Measurements from ENCODE around the gene SLC2A13.

SLC2A13 gene

GRCh38 chr12:39835517-39836489 is 270.1 kb downstream of the SLC2A13 start:
- TF ChIP-seq, protein P1, sequence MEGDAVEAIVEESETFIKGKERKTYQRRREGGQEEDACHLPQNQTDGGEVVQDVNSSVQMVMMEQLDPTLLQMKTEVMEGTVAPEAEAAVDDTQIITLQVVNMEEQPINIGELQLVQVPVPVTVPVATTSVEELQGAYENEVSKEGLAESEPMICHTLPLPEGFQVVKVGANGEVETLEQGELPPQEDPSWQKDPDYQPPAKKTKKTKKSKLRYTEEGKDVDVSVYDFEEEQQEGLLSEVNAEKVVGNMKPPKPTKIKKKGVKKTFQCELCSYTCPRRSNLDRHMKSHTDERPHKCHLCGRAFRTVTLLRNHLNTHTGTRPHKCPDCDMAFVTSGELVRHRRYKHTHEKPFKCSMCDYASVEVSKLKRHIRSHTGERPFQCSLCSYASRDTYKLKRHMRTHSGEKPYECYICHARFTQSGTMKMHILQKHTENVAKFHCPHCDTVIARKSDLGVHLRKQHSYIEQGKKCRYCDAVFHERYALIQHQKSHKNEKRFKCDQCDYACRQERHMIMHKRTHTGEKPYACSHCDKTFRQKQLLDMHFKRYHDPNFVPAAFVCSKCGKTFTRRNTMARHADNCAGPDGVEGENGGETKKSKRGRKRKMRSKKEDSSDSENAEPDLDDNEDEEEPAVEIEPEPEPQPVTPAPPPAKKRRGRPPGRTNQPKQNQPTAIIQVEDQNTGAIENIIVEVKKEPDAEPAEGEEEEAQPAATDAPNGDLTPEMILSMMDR (IDR thresholded peaks at IDR 0.05; ENCODE audit: extremely low read depth, insufficient read depth, missing control alignments): no peak
- in situ Hi-C loops (cut with MboI; ENCODE audit: low pct_unique_long_range_greater_than_20kb, low sequenced_read_pairs, unreplicated experiment): no loop called here
- DNase-seq (ENCODE audit: low spot score): no peak

DNA sequence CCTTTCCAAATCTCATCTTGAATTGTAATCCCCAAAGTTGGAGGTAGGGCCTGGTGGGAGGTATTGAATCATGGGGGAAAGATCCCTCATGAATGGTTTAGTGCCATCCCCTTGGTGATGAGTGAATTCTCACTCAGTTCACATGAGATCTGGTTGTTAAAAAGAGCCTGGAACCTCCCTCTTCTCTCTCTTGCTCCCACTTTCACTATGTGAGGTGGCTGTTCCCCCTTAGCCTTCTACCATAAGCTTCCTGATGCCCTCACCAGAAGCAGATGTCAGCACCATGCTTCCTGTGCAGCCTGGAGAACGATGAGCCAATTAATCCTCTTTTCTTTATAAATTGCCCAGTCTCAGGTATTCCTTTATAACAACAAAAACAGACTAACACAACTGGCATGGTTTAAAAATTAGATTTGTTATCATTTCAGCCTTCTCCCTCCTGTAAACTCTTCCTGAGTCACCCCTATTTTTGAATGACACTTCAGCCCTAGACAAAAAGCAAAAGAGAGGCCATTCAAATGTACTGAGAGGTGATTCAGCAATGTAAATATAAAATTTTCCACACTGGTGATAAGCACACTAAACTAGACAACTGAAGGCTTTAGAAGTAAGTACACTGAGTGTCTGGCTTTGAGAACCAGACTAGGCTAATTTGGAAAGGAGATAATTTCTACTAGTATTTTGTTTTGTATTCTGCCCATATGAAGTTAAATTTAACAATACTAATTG is 274.1 kb downstream of the SLC2A13 start:
- DNase-seq (ENCODE audit: low spot score): no peak
- TF ChIP-seq, protein P1 (IDR thresholded peaks at IDR 0.05; ENCODE audit: extremely low read depth, insufficient read depth, missing control alignments): no peak
- in situ Hi-C loops (cut with MboI; ENCODE audit: low pct_unique_long_range_greater_than_20kb, low sequenced_read_pairs, unreplicated experiment): no loop called here

GRCh38 chr12:39830852-39831520 is 274.9 kb downstream of the SLC2A13 start:
- in situ Hi-C loops (cut with MboI; ENCODE audit: low pct_unique_long_range_greater_than_20kb, low sequenced_read_pairs, unreplicated experiment): no loop called here
- TF ChIP-seq, protein P1 (IDR thresholded peaks at IDR 0.05; ENCODE audit: extremely low read depth, insufficient read depth, missing control alignments): no peak
- no peak for DNase-seq (ENCODE audit: low spot score)

DNA sequence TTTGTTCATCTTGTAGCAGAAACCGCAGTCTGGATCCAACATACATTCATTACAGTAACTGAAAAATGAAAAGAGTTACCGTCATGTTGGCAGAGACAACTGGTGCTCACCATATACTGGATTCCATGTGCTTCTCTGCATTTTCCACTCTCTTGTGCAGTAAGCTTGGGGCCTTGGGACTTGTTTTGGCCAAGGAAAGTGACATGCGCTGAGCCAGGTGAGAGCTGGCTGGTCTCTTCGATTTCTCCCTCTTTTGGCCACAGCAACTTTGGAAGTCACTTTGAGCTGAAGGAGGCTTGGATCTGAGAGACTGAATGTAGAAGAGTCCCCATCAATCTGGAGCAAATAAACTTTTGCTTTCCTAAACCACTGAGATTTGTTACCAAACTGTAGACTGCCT is 275.7 kb downstream of the SLC2A13 start:
- no peak for DNase-seq (ENCODE audit: low spot score)
- in situ Hi-C loops (cut with MboI; ENCODE audit: low pct_unique_long_range_greater_than_20kb, low sequenced_read_pairs, unreplicated experiment): no loop called here
- TF ChIP-seq, protein P1 (IDR thresholded peaks at IDR 0.05; ENCODE audit: extremely low read depth, insufficient read depth, missing control alignments): no peak

DNA sequence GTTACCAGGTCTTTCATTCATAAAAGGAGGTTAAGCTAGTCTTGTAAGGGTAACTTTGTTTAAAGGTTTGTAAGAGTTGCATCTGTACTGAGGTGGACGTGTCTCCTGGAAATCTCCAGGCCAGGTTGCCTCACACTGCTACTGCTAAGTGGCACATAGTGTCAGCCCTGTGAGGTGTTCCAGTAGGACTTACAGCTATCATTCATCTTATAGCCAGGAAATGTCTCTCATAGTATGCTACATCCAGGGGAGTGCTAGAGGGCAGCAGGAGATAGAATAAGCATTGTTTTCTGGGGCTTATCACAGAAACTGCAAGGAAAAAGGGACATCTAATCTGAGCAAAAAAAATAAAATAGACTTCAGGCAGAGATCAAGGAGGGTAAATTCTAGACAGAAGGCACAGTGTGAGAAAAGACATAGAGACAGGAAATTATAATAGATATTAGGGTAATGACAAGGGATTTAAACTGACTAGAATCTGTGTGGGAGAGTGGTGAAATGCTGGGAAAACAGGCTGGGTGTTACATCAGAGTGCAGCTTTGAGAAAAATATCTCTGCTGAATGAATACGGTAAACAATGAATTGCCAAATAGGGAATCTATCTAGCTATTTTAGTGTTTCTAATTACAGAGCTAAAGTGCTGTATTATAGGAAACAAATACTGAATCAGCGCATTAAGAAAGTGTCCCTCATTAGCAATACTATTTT is 281.2 kb downstream of the SLC2A13 start:
- in situ Hi-C loops (cut with MboI; ENCODE audit: low pct_unique_long_range_greater_than_20kb, low sequenced_read_pairs, unreplicated experiment): no loop called here
- TF ChIP-seq, protein P1 (IDR thresholded peaks at IDR 0.05; ENCODE audit: extremely low read depth, insufficient read depth, missing control alignments): no peak
- DNase-seq (ENCODE audit: low spot score): no peak
